Pancreas (tissue), 10 donors: ENCODE data around the gene HAAO. TPM values are rescaled to one million over a fixed set of nuclear protein-coding genes. Genes with fewer than 3 reads are reported as not detected.

Source experiments
- ATAC-seq, 4 donors: fragments of 200-7000 bp; cut with Tn5 transposase; one replicate each; pipeline versions ENCODE4 v1.8.0 to v1.9.1; 2020; ENCODE audit warnings: mild to moderate bottlenecking in 4 of 4, moderate library complexity in 4 of 4
- DNase-seq, 6 donors: peaks; one replicate each; pipeline ENCODE4 v3.0.0-alpha.2; 2020
- FAIRE-seq: peaks from 2 replicates; lab custom pipeline; 2012; peaks lifted over from hg19 to GRCh38; lab: Jason Lieb, UNC
- H3K27ac ChIP-seq, 4 donors: fragments of 200-600 bp; sonication (generic); 1 replicate in 3 of 4; 2 replicates in 1 of 4; pipeline versions ENCODE4 v1.5.0 to v1.8.0; 2020
- H3K27me3 ChIP-seq, 4 donors: fragments of 200-600 bp; one replicate each; pipeline ENCODE4 v1.8.0; 2021
- H3K36me3 ChIP-seq, 3 donors: fragments of 200-600 bp; sonication (generic) in 1 of 3; one replicate each; pipeline versions ENCODE4 v1.5.0 to v1.8.0; 2020 to 2021
- H3K4me1 ChIP-seq, 3 donors: fragments of 200-600 bp; one replicate each; pipeline ENCODE4 v1.8.0; 2021
- H3K4me3 ChIP-seq, 4 donors: fragments of 200-600 bp; sonication (generic) in 2 of 4; one replicate each; pipeline versions ENCODE4 v1.5.0 to v1.8.0; 2020 to 2021
- H3K9me3 ChIP-seq, 4 donors: fragments of 200-600 bp; one replicate each; pipeline ENCODE4 v1.8.0; 2021
- CTCF ChIP-seq, 4 donors: fragments of 200-600 bp; sonication (generic) in 3 of 4; IDR thresholded peaks; one replicate each; pipeline versions ENCODE4 v1.5.0 to v1.8.0; 2021; ENCODE audit warnings: antibody characterized with exemption in 4 of 4
- WGBS, 2 donors: extraction: QIAGEN DNeasy Blood & Tissue Kit; methylation state at CpG; one replicate each; pipeline ENCODE4 v1.1.7; 2013; 5-methylcytosine and 5-hydroxymethylcytosine counted together
- intact Hi-C, 3 donors: fragments of 100-400 bp; cut with DNase I; formaldehyde crosslinking; loops; one replicate each; pipeline versions ENCODE4 v1.11.1 to v1.14.2; 2022
- polyA plus RNA-seq, 2 donors: library from polyadenylated mRNA; stranded (reverse); fragments of 200-250 nt; gene quantifications; one replicate each; pipeline ENCODE4 v1.2.3, GENCODE V29; 2013
- total RNA-seq, 6 donors: library from RNA; stranded (reverse); fragmentation: NEBNext Ultra II Directional in 4 of 6; extraction: Animal tissue kit (Norgen Biotek cat#: 25700) in 4 of 6; gene quantifications; one replicate each; pipeline versions ENCODE4 v1.2.1 to v1.2.4, GENCODE V29; 2021 to 2023
- donor health status: healthy with polysubstance abuse.
- donor health status: DM: no; HTN: no; CAD: no; lungs with moderate emphysema.
- donor health status: DM: no; HTN: no; CAD: no.
- donor health status: control.
- donor health status: control.
- donor health status: Bipolar disorder and iron deficiency.
- donor health status: DM: yes; HTN: yes; CAD: no.
- donor health status: DM: no; HTN: no; CAD: no.
- donor health status: DM: no; HTN: no; CAD: no.
- donor health status: DM: yes; HTN: yes; CAD: no.

HAAO gene
- total and polyA plus RNA-seq, 8 donors, result 10.9 to 35.4 (median 21.5) TPM

GRCh38 chr2:42826231-42826630 is 33.8 kb upstream of the HAAO start:
- intact Hi-C loops, result no loop called here
- 82 to 85% methylated on average over 5 of the region's 5 CpGs for WGBS, 2 donors
- FAIRE-seq (no peak), ATAC-seq (no peak), DNase-seq (no peak)
- Histone ChIP-seq H3K4me1 (no peaks in the 10 kb centered on the region), H3K4me3 (no peak overlapping the region), H3K36me3 (no peaks in the 10 kb centered on the region), H3K9me3 (no peaks in the 10 kb centered on the region), H3K27ac (no peak overlapping the region), H3K27me3 (no peaks in the 10 kb centered on the region)
- TF ChIP-seq CTCF (IDR thresholded peaks at IDR 0.05), result no peak

GRCh38 chr2:42824454-42824807 is 32.0 kb upstream of the HAAO start:
- FAIRE-seq, result no peak
- no peak for ATAC-seq
- no peak overlapping the region for H3K27ac ChIP-seq
- no peaks in the 10 kb centered on the region for H3K27me3 ChIP-seq
- no peak for TF ChIP-seq CTCF (IDR thresholded peaks at IDR 0.05)
- no peaks in the 10 kb centered on the region for H3K9me3 ChIP-seq
- no peak for DNase-seq
- no peaks in the 10 kb centered on the region for H3K4me1 ChIP-seq
- intact Hi-C loops, result no loop called here
- H3K36me3 ChIP-seq, result no peaks in the 10 kb centered on the region
- WGBS, 2 donors, result 84 to 98% methylated on average over 2 of the region's 2 CpGs
- H3K4me3 ChIP-seq, result no peak overlapping the region

GRCh38 chr2:42823744-42824453 is 31.5 kb upstream of the HAAO start:
- H3K27me3 ChIP-seq, result no peaks in the 10 kb centered on the region
- H3K9me3 ChIP-seq, result no peaks in the 10 kb centered on the region
- H3K4me3 ChIP-seq, result no peak overlapping the region
- ATAC-seq (no peak), DNase-seq (no peak), FAIRE-seq (no peak)
- H3K36me3 ChIP-seq, result no peaks in the 10 kb centered on the region
- H3K27ac ChIP-seq, result no peak overlapping the region
- 71 to 72% methylated on average over 11 of the region's 11 CpGs for WGBS, 2 donors
- intact Hi-C loops, result no loop called here
- TF ChIP-seq CTCF (IDR thresholded peaks at IDR 0.05), result no peak
- H3K4me1 ChIP-seq, result no peaks in the 10 kb centered on the region

GRCh38 chr2:42819160-42819559 is 26.8 kb upstream of the HAAO start:
- no peaks in the 10 kb centered on the region for H3K9me3 ChIP-seq
- intact Hi-C loops, result no loop called here
- no peak overlapping the region for H3K4me3 ChIP-seq
- no peaks in the 10 kb centered on the region for H3K36me3 ChIP-seq
- WGBS, 2 donors, result 70 to 84% methylated on average over 2 of the region's 2 CpGs
- ATAC-seq (no peak), DNase-seq (no peak), FAIRE-seq (no peak)
- no peaks in the 10 kb centered on the region for H3K27me3 ChIP-seq
- TF ChIP-seq CTCF (IDR thresholded peaks at IDR 0.05), result no peak
- no peaks in the 10 kb centered on the region for H3K4me1 ChIP-seq
- no peak overlapping the region for H3K27ac ChIP-seq

GRCh38 chr2:42815726-42816125 is 23.3 kb upstream of the HAAO start:
- intact Hi-C loops, result no loop called here
- ATAC-seq, result no peak
- FAIRE-seq, result no peak
- H3K4me3 ChIP-seq, result no peak overlapping the region
- DNase-seq, result no peak
- 44 to 67% methylated on average over 2 of the region's 2 CpGs for WGBS, 2 donors
- no peak for TF ChIP-seq CTCF (IDR thresholded peaks at IDR 0.05)
- no peaks in the 10 kb centered on the region for H3K9me3 ChIP-seq
- no peaks in the 10 kb centered on the region for H3K27me3 ChIP-seq
- no peak overlapping the region for H3K27ac ChIP-seq
- no peaks in the 10 kb centered on the region for H3K4me1 ChIP-seq
- no peaks in the 10 kb centered on the region for H3K36me3 ChIP-seq
